Testis (tissue), 3 donors: Measurements from ENCODE around the gene KRT36. TPM values are rescaled to one million over a fixed set of nuclear protein-coding genes. Genes with fewer than 3 reads are reported as not detected.

Source experiments
- DNase-seq: peaks from one replicate; pipeline ENCODE4 v3.0.0-alpha.2; 2019
- H3K27ac ChIP-seq, 2 donors: fragments of 200-600 bp; sonication (generic); one replicate each; pipeline ENCODE4 v1.5.1; 2019
- H3K27me3 ChIP-seq: fragments of 200-600 bp; sonication (generic); one replicate; pipeline ENCODE4 v1.5.1; 2019
- H3K36me3 ChIP-seq: fragments of 200-600 bp; sonication (generic); one replicate; pipeline ENCODE4 v1.5.1; 2017; ENCODE audit warnings: low read depth; ENCODE audit errors: missing control alignments
- H3K4me1 ChIP-seq: fragments of 200-600 bp; sonication (generic); one replicate; pipeline ENCODE4 v1.5.1; 2019
- H3K4me3 ChIP-seq, 2 donors: fragments of 200-600 bp; sonication (generic); one replicate each; pipeline ENCODE4 v1.5.1; 2017 to 2019
- H3K9me3 ChIP-seq: fragments of 200-600 bp; sonication (generic); one replicate; pipeline ENCODE4 v1.5.1; 2017
- CTCF ChIP-seq, 3 experiments: fragments of 450-650 bp in 2 of 3; fragments of 200-600 bp in 1 of 3; sonication (generic) in 1 of 3; IDR thresholded peaks; one replicate each; pipeline ENCODE4 v1.5.1; 2016 to 2019; ENCODE audit warnings: antibody characterized with exemption in 3 of 3, mild to moderate bottlenecking in 2 of 3, moderate library complexity in 1 of 3
- POLR2A ChIP-seq: fragments of 450-650 bp; IDR thresholded peaks from one replicate; pipeline ENCODE4 v1.6.1; 2017; ENCODE audit warnings: antibody characterized with exemption, mild to moderate bottlenecking, moderate library complexity
- WGBS, 2 donors: methylation state at CpG; one replicate each; pipeline ENCODE4 v1.1.5; 2018; 5-methylcytosine and 5-hydroxymethylcytosine counted together
- intact Hi-C: fragments of 100-400 bp; cut with DNase I; formaldehyde crosslinking; loops from one replicate; pipeline ENCODE4 v1.15.1; 2023; ENCODE audit warnings: low total_unique reads
- polyA plus RNA-seq: library from polyadenylated mRNA; stranded (reverse); fragments of 350-450 nt; fragmentation: Illumina TruSeq; extraction: RNeasy Lipid Tissue Mini Kit (QIAGEN cat#74804); gene quantifications from one replicate; pipeline ENCODE4 v1.2.3, GENCODE V29; 2014; ENCODE audit warnings: low read depth, low replicate concordance; ENCODE audit not compliant: insufficient read depth
- total RNA-seq, 2 donors: library from RNA; depleted of rRNA; stranded (reverse); fragments of >200 nt; gene quantifications; one replicate each; pipeline ENCODE4 v1.2.3, GENCODE V29; 2016

KRT36 gene
- total and polyA plus RNA-seq, 3 donors from 2014 or later, result 0.24 to 0.43 (median 0.24) TPM

GRCh38 chr17:41480581-41480980, 9.1 kb downstream of the KRT36 start:
- WGBS, 2 donors, result 92 to 98% methylated on average over 7 to 10 of the region's 10 CpGs

DNA sequence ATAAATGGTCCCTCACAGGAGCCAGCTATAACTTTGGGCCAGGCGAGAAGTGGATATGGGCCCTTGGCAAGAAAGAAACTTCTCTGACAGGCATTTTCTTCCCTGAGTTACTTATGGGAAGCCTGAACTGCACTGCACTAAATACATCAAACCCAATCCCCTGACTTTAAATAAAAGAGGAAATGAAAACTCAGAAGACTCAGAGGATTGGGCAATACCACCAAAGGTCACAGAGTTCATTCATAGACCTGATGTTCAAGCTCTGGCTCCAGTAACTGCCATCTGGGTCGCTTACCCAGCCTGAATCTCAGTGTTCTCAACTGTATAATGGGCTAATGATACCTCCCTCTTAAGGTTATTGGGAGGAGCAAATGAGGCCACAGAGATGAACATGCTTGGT, 9.6 kb downstream of the KRT36 start:
- DNase-seq, result no peak
- no peaks in the 10 kb centered on the region for H3K4me1 ChIP-seq
- intact Hi-C loops, result no loop called here
- no peak overlapping the region for H3K27ac ChIP-seq
- H3K9me3 ChIP-seq, result no peaks in the 10 kb centered on the region
- H3K27me3 ChIP-seq, result no peaks in the 10 kb centered on the region
- TF ChIP-seq CTCF (IDR thresholded peaks at IDR 0.05) (no peak), POLR2A (no peak)
- WGBS, 2 donors, result 65% methylated on average over 2 of the region's 2 CpGs
- H3K4me3 ChIP-seq, result no peak overlapping the region
- H3K36me3 ChIP-seq, result no peaks in the 10 kb centered on the region

More at GRCh38 chr17:41480581-41480980, 9.1 kb downstream of the KRT36 start:
- H3K27ac ChIP-seq, result no peak overlapping the region
- H3K27me3 ChIP-seq, result no peaks in the 10 kb centered on the region
- no peaks in the 10 kb centered on the region for H3K4me1 ChIP-seq
- TF ChIP-seq POLR2A, result no peak
- TF ChIP-seq CTCF (IDR thresholded peaks at IDR 0.05), result no peak
- no peak overlapping the region for H3K4me3 ChIP-seq
- no peak for DNase-seq
- H3K9me3 ChIP-seq, result no peaks in the 10 kb centered on the region
- intact Hi-C loops, result no loop called here
- no peaks in the 10 kb centered on the region for H3K36me3 ChIP-seq

- no peaks in the 10 kb centered on the region for H3K4me1 ChIP-seq
- no peak overlapping the region for H3K4me3 ChIP-seq
- no peak overlapping the region for H3K27ac ChIP-seq
- no peaks in the 10 kb centered on the region for H3K9me3 ChIP-seq
- TF ChIP-seq CTCF (IDR thresholded peaks at IDR 0.05), result no peak
- no peak for TF ChIP-seq POLR2A
- 73 to 93% methylated on average over 3 to 8 of the region's 8 CpGs for WGBS, 2 donors
- H3K27me3 ChIP-seq, result no peaks in the 10 kb centered on the region
- H3K36me3 ChIP-seq, result no peaks in the 10 kb centered on the region
- intact Hi-C loops, result no loop called here
- no peak for DNase-seq
These were observed 11.5 kb downstream of the KRT36 start for GRCh38 chr17:41478237-41478636.

GRCh38 chr17:41476866-41477815, 12.6 kb downstream of the KRT36 start:
- Histone ChIP-seq H3K27me3 (no peaks in the 10 kb centered on the region), H3K9me3 (no peaks in the 10 kb centered on the region), H3K4me3 (no peak overlapping the region), H3K27ac (no peak overlapping the region), H3K4me1 (no peaks in the 10 kb centered on the region), H3K36me3 (no peaks in the 10 kb centered on the region)
- DNase-seq, result no peak
- WGBS, 2 donors, result 77 to 79% methylated on average over 19 to 22 of the region's 22 CpGs
- intact Hi-C loops, result no loop called here
- TF ChIP-seq POLR2A, result no peak
- no peak for TF ChIP-seq CTCF (IDR thresholded peaks at IDR 0.05)
